GM12878 (cell line): ENCODE data around the gene GDAP1L1. TPM values are rescaled to one million over a fixed set of nuclear protein-coding genes. Genes with fewer than 3 reads are reported as not detected.

ENCODE experiments used
- ATAC-seq: fragments of 200-7000 bp; cut with Tn5 transposase; 3 replicates; pipeline ENCODE4 v1.9.1; 2020; ENCODE audit warnings: mild to moderate bottlenecking, moderate library complexity
- BruUV-seq: library from RNA; stranded (reverse); fragments of 400-500 nt; replicated peaks from 2 replicates; lab custom pipeline; 2021; lab: Mats Ljungman, UMichigan
- CTCF ChIA-PET: fragments of 300-600 bp; sonication (Branson Sonifier 250); formaldehyde crosslinking; extraction: SDS; loops from one replicate; lab custom pipeline; 2021; ENCODE audit warnings: inconsistent platforms; lab: Yijun Ruan, JAX
- POLR2A ChIA-PET: fragments of 350-600 bp; formaldehyde crosslinking; extraction: SDS; loops from one replicate; lab custom pipeline; 2021; ENCODE audit warnings: inconsistent platforms; lab: Charles Lee
- RAD21 ChIA-PET: fragments of 300-600 bp; sonication (Branson Sonifier 250); formaldehyde crosslinking; loops from one replicate; lab custom pipeline; 2023; ENCODE audit warnings: antibody characterized with exemption; ENCODE audit not compliant: unreplicated experiment; lab: Charles Lee
- SMC1A ChIA-PET: fragments of 300-600 bp; sonication (Branson Sonifier 250); formaldehyde crosslinking; loops from one replicate; lab custom pipeline; 2023; ENCODE audit not compliant: unreplicated experiment, uncharacterized antibody; lab: Charles Lee
- DNase-seq: peaks from one replicate; pipeline ENCODE4 v3.0.0-alpha.2; 2011; ENCODE audit warnings: low read depth, low spot score
- FAIRE-seq: peaks from 3 replicates; lab custom pipeline; 2011; peaks lifted over from hg19 to GRCh38; lab: Jason Lieb, UNC
- H2AFZ ChIP-seq: 2 replicates; pipeline ENCODE4 v1.6.0; 2011; ENCODE audit warnings: low read depth, low read length, control low read depth; ENCODE audit not compliant: control insufficient read depth
- H3K27ac ChIP-seq: 2 replicates; pipeline ENCODE4 v1.5.1; 2011; ENCODE audit warnings: control low read depth; ENCODE audit not compliant: control insufficient read depth, insufficient read depth
- H3K27me3 ChIP-seq, 2 experiments: replicated peaks in 1 of 2; 2 replicates each; pipeline versions ENCODE4 v1.6.0 to v1.6.1; 2011; ENCODE audit warnings: low read length in 1 of 2; ENCODE audit not compliant: control insufficient read depth in 2 of 2, insufficient read depth in 2 of 2
- H3K36me3 ChIP-seq, 2 experiments: 2 replicates each; pipeline ENCODE4 v1.5.1; 2011; ENCODE audit warnings: low read length in 1 of 2; ENCODE audit not compliant: control insufficient read depth in 2 of 2, insufficient read depth in 2 of 2
- H3K4me1 ChIP-seq: 2 replicates; pipeline ENCODE4 v1.6.1; 2011; ENCODE audit warnings: mild to moderate bottlenecking, low read length, moderate library complexity, mixed read lengths; ENCODE audit not compliant: control insufficient read depth, insufficient read depth
- H3K4me2 ChIP-seq: 2 replicates; pipeline ENCODE4 v1.6.0; 2011; ENCODE audit warnings: control low read depth; ENCODE audit not compliant: control insufficient read depth, insufficient read depth
- H3K4me3 ChIP-seq: fragments of 200-600 bp; sonication (generic); 2 replicates; pipeline ENCODE4 v1.5.1; 2016
- H3K79me2 ChIP-seq: 2 replicates; pipeline ENCODE4 v1.6.0; 2011; ENCODE audit warnings: low read length; ENCODE audit not compliant: control insufficient read depth, insufficient read depth
- H3K9ac ChIP-seq: 2 replicates; pipeline ENCODE4 v1.8.0; 2011; ENCODE audit warnings: low read length, control low read depth, mixed read lengths; ENCODE audit not compliant: control insufficient read depth, insufficient read depth
- H3K9me3 ChIP-seq: replicated peaks from 3 replicates; pipeline ENCODE4 v1.5.1; 2011; ENCODE audit warnings: mild to moderate bottlenecking, low read length; ENCODE audit not compliant: control insufficient read depth, insufficient read depth
- H4K20me1 ChIP-seq: 2 replicates; pipeline ENCODE4 v1.6.0; 2011; ENCODE audit not compliant: control insufficient read depth, insufficient read depth
- BMI1 ChIP-seq: fragments of 450-650 bp; IDR thresholded peaks from 2 replicates; pipeline ENCODE4 v1.6.1; 2016; ENCODE audit warnings: mild to moderate bottlenecking, moderate library complexity, borderline replicate concordance
- CREM ChIP-seq: IDR thresholded peaks from 2 replicates; pipeline ENCODE4 v1.6.1; 2014; ENCODE audit warnings: antibody characterized with exemption, low read depth
- FOS ChIP-seq: IDR thresholded peaks from 3 replicates; pipeline ENCODE4 v1.6.1; 2011; ENCODE audit warnings: borderline replicate concordance; ENCODE audit not compliant: insufficient read length; ENCODE audit errors: extremely low read depth
- HCFC1 ChIP-seq: fragments of 150-350 bp; IDR thresholded peaks from 2 replicates; pipeline ENCODE4 v1.6.1; 2014; ENCODE audit warnings: low read length
- HDAC6 ChIP-seq: fragments of 200-600 bp; sonication (generic); IDR thresholded peaks from one replicate; pipeline ENCODE4 v1.8.0; 2017; ENCODE audit warnings: antibody characterized with exemption; ENCODE audit not compliant: unreplicated experiment
- HDGF ChIP-seq: fragments of 450-650 bp; IDR thresholded peaks from 2 replicates; pipeline ENCODE4 v1.6.1; 2016; ENCODE audit warnings: antibody characterized with exemption
- JUND ChIP-seq: IDR thresholded peaks from 2 replicates; pipeline ENCODE4 v1.6.1; 2012; ENCODE audit warnings: low read depth, mild to moderate bottlenecking, low read length, improper control_type of control experiment, moderate library complexity
- KDM1A ChIP-seq: fragments of 200-600 bp; sonication (generic); IDR thresholded peaks from 2 replicates; pipeline ENCODE4 v1.6.1; 2016; ENCODE audit warnings: borderline replicate concordance
- KLF5 ChIP-seq: fragments of 450-650 bp; IDR thresholded peaks from 2 replicates; pipeline ENCODE4 v1.6.1; 2014; ENCODE audit warnings: mild to moderate bottlenecking; ENCODE audit not compliant: partially characterized antibody
- NBN ChIP-seq: fragments of 450-650 bp; IDR thresholded peaks from 2 replicates; pipeline ENCODE4 v1.6.1; 2016
- NFYA ChIP-seq: IDR thresholded peaks from 2 replicates; pipeline ENCODE4 v1.6.1; 2011; ENCODE audit warnings: low read depth, mild to moderate bottlenecking, low read length, improper control_type of control experiment, borderline replicate concordance
- NR2F1 ChIP-seq: fragments of 450-650 bp; conservative IDR thresholded peaks from 2 replicates; pipeline ENCODE4 v1.6.1; 2017; ENCODE audit warnings: mild to moderate bottlenecking
- PAX8 ChIP-seq: fragments of 450-650 bp; IDR thresholded peaks from 2 replicates; pipeline ENCODE4 v1.6.1; 2017; ENCODE audit warnings: mild to moderate bottlenecking, moderate library complexity
- POU2F2 ChIP-seq: IDR thresholded peaks from 3 replicates; pipeline ENCODE4 v1.6.1; 2011; ENCODE audit warnings: low read depth, mild to moderate bottlenecking, low read length, borderline replicate concordance
- RAD51 ChIP-seq: fragments of 450-650 bp; IDR thresholded peaks from 2 replicates; pipeline ENCODE4 v1.6.1; 2016; ENCODE audit warnings: moderate library complexity, mild to moderate bottlenecking, inconsistent platforms
- SMC3 ChIP-seq: IDR thresholded peaks from 2 replicates; pipeline ENCODE4 v1.6.1; 2011; ENCODE audit warnings: low read length, improper control_type of control experiment, borderline replicate concordance
- SRF ChIP-seq, 2 experiments: IDR thresholded peaks; 2 replicates each; pipeline ENCODE4 v1.6.1; 2011; ENCODE audit warnings: low read depth in 2 of 2, low read length in 2 of 2, mild to moderate bottlenecking in 1 of 2, moderate library complexity in 1 of 2
- TAF1 ChIP-seq: IDR thresholded peaks from 2 replicates; pipeline ENCODE4 v1.6.1; 2011; ENCODE audit warnings: mild to moderate bottlenecking, low read depth, low read length, borderline replicate concordance
- TCF7 ChIP-seq: IDR thresholded peaks from 2 replicates; pipeline ENCODE4 v1.6.1; 2014; ENCODE audit warnings: antibody characterized with exemption, borderline replicate concordance
- ZBTB4 ChIP-seq: fragments of 450-650 bp; formaldehyde crosslinking; IDR thresholded peaks from 2 replicates; pipeline ENCODE4 v1.4.0; 2022; ENCODE audit warnings: mild to moderate bottlenecking, moderate library complexity
- WGBS: methylation state at CpG from one replicate; pipeline ENCODE4 v1.1.6; 2016; ENCODE audit warnings: low lambda C conversion rate; ENCODE audit not compliant: insufficient replicate concordance, insufficient coverage; ENCODE audit errors: missing lambda C conversion rate; 5-methylcytosine and 5-hydroxymethylcytosine counted together
- in situ Hi-C: fragments of 300-500 bp; cut with MboI; formaldehyde crosslinking; loops from 9 replicates; pipeline ENCODE4 v1.14.3; 2018; ENCODE audit warnings: mixed read lengths
- intact Hi-C: fragments of 100-400 bp; cut with micrococcal nuclease; formaldehyde crosslinking; loops from one replicate; pipeline ENCODE4 v1.14.2; 2022; ENCODE audit not compliant: unreplicated experiment
- polyA plus RNA-seq, 11 experiments: library from polyadenylated mRNA; depleted of rRNA in 4 of 11; unstranded in 6 of 11; stranded (reverse) in 5 of 11; fragments of >200 nt; fragmentation: Nextera tagmentation in 4 of 11; fragmentation: Illumina TruSeq in 1 of 11; extraction: Ambion mirVana in 4 of 11; extraction: Trizol in 1 of 11; gene quantifications; 1 replicate in 1 of 11; 2 replicates in 10 of 11; pipeline versions ENCODE4 v1.2.1 to v1.2.3, GENCODE V29; 2011 to 2016; ENCODE audit warnings: inconsistent platforms in 2 of 11, missing spikeins in 2 of 11, low read depth in 1 of 11
- total RNA-seq, 4 experiments: library from RNA; depleted of rRNA in 3 of 4; stranded (reverse); fragments of >200 nt in 3 of 4; fragmentation: Illumina TruSeq in 1 of 4; extraction: Trizol in 1 of 4; gene quantifications; 2 replicates each; pipeline versions ENCODE4 v1.2.1 to v1.2.3, GENCODE V29; 2013 to 2021

The GDAP1L1 gene
- total and polyA plus RNA-seq, 10 of the 15 experiments (the other 5 are each of a cell fraction or from before 2014, with no cell fraction given), result 0.08 to 0.38 TPM; not detected in 8

GRCh38 chr20:44212792-44213191, 34.3 kb upstream of the GDAP1L1 start:
- RAD21 ChIA-PET, result interaction anchor here (2.0 kb wide), 1 partner anchor 98 kb away, joined by 5 read pairs; the partner anchor contains the start of gene FITM2

GRCh38 chr20:44215125-44215524, 32.0 kb upstream of the GDAP1L1 start:
- in situ Hi-C loops (loop anchor here (5.0 to 10.0 kb wide), 3 partner anchors 97 to 390 kb away; partner anchors contain the start of gene FITM2), intact Hi-C loops (loop anchor here (1.0 to 5.0 kb wide), 3 partner anchors 96 to 467 kb away; partner anchors contain the start of gene FITM2)
- Histone ChIP-seq H3K9ac (no peak overlapping the region), H2AFZ (no peak overlapping the region), H3K79me2 (peaks cover 5% of the 10 kb centered on the region), H3K27ac (no peak overlapping the region), H3K4me3 (no peak overlapping the region), H3K4me2 (no peak overlapping the region), H3K36me3 (no peaks in the 10 kb centered on the region), H3K9me3 (no peaks in the 10 kb centered on the region), H3K27me3 (no peaks in the 10 kb centered on the region), H3K4me1 (peaks cover 18% of the 10 kb centered on the region), H4K20me1 (no peaks in the 10 kb centered on the region)
- SMC1A ChIA-PET, result interaction anchor here (1.0 to 8.1 kb wide), 2 partner anchors 97 to 103 kb away, joined by 3 to 118 read pairs; partner anchors contain the start of gene FITM2
- DNase-seq, result no peak
- peak; percentile 47 for ATAC-seq
- BruUV-seq, result no TSS peak
- POLR2A ChIA-PET, result interaction anchor here (0.7 kb wide), 1 partner anchor 25 kb away, joined by 3 read pairs; no protein-coding TSS in a partner anchor
- CTCF ChIA-PET, result interaction anchor here (0.7 to 10.1 kb wide), 13 partner anchors 7 to 486 kb away, joined by 3 to 257 read pairs (median 5); partner anchors contain the start of genes FITM2 and TTPAL
- RAD21 ChIA-PET, result interaction anchor here (1.4 to 4.5 kb wide), 2 partner anchors 97 to 168 kb away, joined by 5 to 73 read pairs; partner anchors contain the start of gene FITM2
- WGBS, result 41% methylated on average over 7 of the region's 7 CpGs
- FAIRE-seq, result peak; percentile 61
- TF ChIP-seq POU2F2 (0 out of 3 replicates have a peak, but pooled peaks have one; percentile 36), PAX8 (no peak), SRF (IDR thresholded peaks at IDR 0.05; ENCODE audit: low read depth in 2 of 2, low read length in 2 of 2) (no peak), BMI1 (no peak), ZBTB4 (no peak), TCF7 (no peak), KDM1A (no peak), TAF1 (no peak), KLF5 (no peak), RAD51 (no peak), FOS (no peak)

More at GRCh38 chr20:44212792-44213191, 34.3 kb upstream of the GDAP1L1 start:
- TF ChIP-seq NFYA, result no peak
- TF ChIP-seq HCFC1, result no peak
- no peak for TF ChIP-seq NBN
- no peak for TF ChIP-seq JUND
- no peak for TF ChIP-seq HDGF
- no peak for TF ChIP-seq SMC3
- no peak for TF ChIP-seq NR2F1
- TF ChIP-seq CREM, result no peak
- no peak for TF ChIP-seq HDAC6
- POLR2A ChIA-PET, result no interaction called here
- SMC1A ChIA-PET, result interaction anchor here (0.6 to 8.1 kb wide), 5 partner anchors 66 to 381 kb away, joined by 4 to 118 read pairs (median 4); partner anchors contain the start of genes FITM2 and TTPAL
- no peaks in the 10 kb centered on the region for H3K36me3 ChIP-seq
- H2AFZ ChIP-seq, result no peak overlapping the region
- no peak for ATAC-seq
- no peak for FAIRE-seq
- intact Hi-C loops, result no loop called here
- H3K79me2 ChIP-seq, result peaks cover 29% of the 10 kb centered on the region
- H3K4me3 ChIP-seq, result no peak overlapping the region
- no peak for DNase-seq
- H3K9ac ChIP-seq, result no peak overlapping the region
- in situ Hi-C loops, result loop anchor here (10.0 kb wide), 1 partner anchor 392 kb away; no protein-coding TSS in a partner anchor
- CTCF ChIA-PET, result interaction anchor here (0.6 to 10.1 kb wide), 6 partner anchors 15 to 725 kb away, joined by 3 to 257 read pairs (median 3); partner anchors contain the start of gene FITM2
- no peak overlapping the region for H3K27ac ChIP-seq
- 57% methylated on average over 4 of the region's 4 CpGs for WGBS
- H4K20me1 ChIP-seq, result no peaks in the 10 kb centered on the region
- no peaks in the 10 kb centered on the region for H3K9me3 ChIP-seq
- H3K4me2 ChIP-seq, result no peak overlapping the region
- H3K27me3 ChIP-seq, result no peaks in the 10 kb centered on the region
- H3K4me1 ChIP-seq, result peaks cover 4% of the 10 kb centered on the region; the same call in 1 of the 2 replicates
- BruUV-seq, result no TSS peak
